GM21360 (cell line): ENCODE data around the gene SCGB1D4.
"Not testable (repeated sequence)": the region's sequence is repeated elsewhere in the genome, so short reads cannot be mapped to it uniquely, and the experiment has no call there.

Experiments used
- ATAC-seq: cut with Tn5 transposase; IDR thresholded peaks from one replicate; pipeline ENCODE4 v1.9.1; 2021; ENCODE audit warnings: mild to moderate bottlenecking, moderate library complexity; ENCODE audit not compliant: unreplicated experiment

Gene SCGB1D4, protein sequence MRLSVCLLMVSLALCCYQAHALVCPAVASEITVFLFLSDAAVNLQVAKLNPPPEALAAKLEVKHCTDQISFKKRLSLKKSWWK

DNA sequence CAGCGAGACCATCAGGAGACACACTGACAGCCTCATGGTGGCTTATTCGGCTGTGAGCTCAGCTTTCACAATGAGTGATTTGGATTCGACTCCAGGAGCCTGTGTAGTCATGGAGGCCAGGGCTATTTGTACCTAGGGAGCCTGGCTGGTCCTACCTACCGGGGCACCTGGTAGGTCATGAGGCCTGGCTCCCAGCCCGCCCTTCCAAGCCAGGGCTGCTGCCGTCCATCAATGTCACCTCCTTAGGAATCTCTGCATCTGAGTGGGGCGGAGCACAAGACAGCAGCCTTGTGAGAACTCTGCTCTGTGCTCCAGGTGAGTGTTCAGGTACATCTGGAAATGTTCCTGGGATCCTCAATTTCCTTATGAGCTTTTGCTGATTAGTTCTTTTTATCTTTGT lies at the start of gene SCGB1D4:
TSS of gene SCGB1D4 (minus strand) at position 101 of the 400 bp plus-strand sequence. CDS start at position 36, 65 bp downstream.
- ATAC-seq = no peak

DNA sequence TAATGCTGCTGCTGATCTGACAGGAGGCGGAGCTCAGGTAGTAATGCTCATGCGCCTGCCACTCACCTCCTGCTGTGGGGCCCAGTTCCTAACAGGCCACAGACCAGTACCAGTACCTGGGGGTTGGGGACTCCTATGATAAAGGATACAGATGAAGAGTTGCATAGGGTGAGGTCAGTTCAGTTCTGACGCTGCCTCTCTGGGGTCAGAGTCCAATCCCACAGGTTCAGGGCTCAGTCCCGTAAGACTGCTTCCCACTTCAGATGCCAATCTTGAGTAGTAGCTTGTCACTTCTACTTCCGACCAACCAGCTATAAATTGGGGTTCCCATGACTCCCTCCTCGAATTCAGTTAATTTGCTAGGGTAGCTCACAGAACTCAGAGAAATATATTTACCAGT lies 47.0 kb upstream of the SCGB1D4 start:
- no peak for ATAC-seq

DNA sequence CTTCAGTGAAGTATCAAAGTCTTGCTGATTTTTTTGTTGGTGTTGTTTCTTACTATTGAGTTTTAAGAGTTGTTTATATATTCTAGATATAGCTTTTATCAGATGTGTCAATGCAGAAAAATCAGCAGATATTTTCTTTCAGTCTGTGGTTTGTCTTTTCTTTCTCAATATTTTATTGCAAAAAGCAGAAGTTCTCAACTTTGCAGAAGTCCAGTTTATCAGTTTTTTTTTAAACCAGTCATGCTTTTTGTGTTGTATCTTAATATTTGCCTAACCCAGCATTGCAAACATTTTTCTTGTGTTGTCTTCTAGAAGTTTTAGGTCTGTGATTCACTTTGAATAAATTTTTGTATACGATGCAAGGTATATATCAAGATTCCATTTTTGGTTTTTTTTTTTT lies 45.3 kb upstream of the SCGB1D4 start:
- ATAC-seq = no peak

DNA sequence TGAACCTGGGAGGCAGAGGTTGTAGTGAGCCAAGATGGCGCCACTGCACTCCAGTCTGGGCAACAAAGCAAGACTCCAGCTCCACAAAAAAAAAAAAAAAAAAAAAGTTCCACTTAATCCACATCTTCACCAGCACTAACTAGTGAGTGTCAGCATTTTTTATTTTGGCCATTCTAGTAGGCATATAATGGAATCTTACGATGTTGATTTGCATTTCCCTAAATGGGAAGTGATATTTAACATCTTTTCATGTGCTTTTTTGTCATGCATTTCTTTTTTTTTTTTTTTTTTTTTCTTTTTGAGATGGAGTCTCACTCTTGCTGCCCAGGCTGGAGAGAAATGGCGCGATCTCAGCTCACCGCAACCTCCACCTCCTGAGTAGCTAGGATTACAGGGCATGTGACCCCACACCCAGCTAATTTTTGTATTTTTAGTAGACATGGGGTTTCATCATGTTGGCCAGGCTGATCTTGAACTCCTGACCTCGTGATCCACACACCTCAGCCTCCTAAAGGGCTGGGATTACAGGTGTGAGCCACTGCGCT lies 44.8 kb upstream of the SCGB1D4 start:
- ATAC-seq = not testable (repeated sequence)

DNA sequence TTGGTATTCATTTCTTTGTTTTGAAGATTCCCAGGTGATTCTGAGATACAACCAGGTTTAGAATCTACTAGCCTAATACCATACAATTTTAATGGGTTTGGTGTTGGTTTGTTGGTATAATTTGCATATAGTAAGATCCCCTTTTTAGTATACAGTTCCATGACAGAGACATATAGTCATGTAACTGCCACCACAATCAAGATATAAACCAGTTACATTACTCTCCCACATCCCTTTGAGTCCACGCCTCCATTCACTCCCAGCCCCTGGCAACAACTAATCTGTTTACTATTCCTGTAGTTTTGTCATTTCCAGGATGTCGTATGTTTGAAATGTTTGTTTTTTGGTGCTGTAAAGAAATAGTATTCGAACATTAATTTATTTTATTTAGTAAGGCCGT lies 42.7 kb upstream of the SCGB1D4 start:
- ATAC-seq = no peak

DNA sequence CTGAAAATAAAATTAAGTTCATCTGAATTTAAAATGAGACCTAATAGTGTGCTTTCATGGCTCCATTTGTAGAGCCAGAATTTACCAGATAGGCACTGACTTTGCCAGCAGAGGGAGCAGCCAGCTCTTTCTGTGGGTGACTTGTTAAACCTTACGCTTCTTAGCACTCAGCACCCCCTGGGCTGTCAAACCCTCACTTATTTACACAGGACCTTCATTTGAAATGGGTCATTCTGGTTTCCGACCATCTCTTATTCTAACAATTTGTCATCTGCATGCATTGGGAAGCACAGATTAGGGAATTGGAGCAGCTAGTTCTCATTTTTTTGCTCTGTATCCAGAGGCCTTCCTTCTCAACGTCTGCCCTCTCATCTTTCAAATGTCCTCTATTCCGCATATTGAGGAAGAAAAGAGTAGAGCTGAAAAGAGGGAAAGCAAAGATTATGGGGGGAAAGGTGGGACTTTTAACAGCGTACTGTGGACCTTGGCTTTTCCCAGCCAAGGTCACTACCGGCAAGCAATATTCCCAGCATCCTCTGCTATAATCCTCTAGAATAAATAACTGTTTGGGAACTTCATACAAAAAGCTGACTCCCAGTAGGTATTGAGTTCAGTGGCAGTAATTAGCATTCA lies 41.5 kb upstream of the SCGB1D4 start:
- no peak for ATAC-seq

DNA sequence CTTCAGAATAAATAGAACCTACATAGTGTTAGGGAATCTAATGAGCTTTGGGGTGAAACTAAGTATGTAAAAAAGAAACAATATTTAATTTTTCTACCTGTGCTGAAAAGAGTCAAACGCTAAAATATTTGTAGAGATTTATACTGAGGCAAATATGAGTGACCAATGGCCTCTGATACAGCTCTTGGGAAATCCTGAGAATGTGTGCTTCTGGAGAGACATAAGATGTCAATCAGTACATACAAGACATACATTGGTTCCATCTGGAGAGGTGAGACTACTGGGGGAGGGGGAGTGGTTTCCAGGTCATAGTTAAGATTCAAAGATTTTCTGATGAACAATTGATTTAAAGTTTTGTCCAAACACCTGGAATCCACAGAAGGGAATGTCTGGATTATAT lies 39.3 kb upstream of the SCGB1D4 start:
- no peak for ATAC-seq

DNA sequence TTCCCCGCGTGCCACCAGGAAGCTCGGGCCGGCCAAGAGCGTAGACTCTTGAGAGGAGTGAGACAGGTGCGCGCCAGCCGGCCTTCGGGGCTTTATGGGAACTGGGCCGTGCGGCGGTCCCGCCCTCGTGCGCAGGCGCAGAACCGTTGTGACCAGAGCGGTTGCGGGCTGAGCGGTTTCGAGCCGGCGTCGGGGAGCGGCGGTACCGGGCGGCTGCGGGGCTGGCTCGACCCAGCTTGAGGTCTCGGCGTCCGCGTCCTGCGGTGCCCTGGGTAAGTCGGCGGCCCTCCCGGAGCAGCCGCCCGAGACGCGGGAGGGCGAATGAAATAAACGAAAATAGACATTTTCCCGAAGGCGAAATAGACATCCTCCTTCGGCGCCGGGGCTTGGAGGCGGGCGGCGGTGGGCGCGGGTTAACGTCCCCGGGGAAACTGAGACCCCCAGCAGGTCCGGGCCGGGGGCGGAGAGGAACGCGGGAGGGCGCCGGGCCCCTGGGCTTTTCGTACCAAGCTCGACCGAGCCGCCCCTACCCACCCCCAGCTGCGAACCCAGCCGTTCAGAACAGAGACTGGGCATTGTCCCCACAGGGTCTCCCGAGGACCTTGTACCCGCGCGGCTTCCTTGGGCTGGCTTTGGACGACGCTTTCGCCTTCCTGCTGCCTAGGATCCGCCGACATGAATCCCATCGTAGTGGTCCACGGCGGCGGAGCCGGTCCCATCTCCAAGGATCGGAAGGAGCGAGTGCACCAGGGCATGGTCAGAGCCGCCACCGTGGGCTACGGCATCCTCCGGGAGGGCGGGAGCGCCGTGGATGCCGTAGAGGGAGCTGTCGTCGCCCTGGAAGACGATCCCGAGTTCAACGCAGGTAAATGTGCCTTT lies 38.7 kb upstream of the SCGB1D4 start, which contains the start of gene ASRGL1:
TSS of gene ASRGL1 (plus strand) at position 146 of the 879 bp plus-strand sequence. CDS start at position 676, 530 bp downstream.
- ATAC-seq = peak; percentile 59

DNA sequence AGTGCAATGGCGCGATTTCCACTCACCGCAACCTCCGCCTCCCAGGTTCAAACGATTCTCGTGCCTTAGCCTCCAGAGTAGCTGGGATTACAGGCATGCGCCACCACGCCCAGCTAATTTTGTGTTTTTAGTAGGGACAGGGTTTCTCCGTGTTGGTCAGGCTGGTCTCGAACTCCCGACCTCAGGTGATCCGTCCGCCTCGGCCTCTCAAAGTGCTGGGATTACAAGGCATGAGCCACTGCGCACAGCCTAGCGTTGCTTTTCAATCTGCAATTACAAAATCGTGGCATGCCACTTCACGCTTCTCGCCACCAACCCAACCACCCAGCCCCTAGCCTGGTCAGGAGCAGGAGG lies 38.1 kb upstream of the SCGB1D4 start:
- not testable (repeated sequence) for ATAC-seq

DNA sequence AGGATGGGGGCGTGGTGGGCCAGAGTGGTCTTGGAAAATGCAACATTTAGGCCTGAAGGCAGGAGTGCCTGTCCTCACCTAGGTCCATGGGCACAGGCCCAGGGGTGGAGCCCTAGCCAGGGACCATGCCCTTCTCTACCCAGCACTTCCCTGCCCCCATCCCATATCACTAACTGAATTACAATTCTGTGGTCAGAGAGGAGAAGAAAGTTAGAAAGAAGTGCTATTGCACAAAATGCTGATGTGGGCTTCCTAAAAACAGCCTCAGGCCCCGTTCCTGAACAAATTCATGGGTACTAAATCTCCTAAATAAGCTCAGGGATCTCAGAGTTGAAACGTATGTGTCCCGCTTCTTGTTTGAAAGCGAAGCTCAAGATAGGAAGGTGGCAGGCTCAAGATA lies 34.9 kb upstream of the SCGB1D4 start:
- ATAC-seq = no peak

DNA sequence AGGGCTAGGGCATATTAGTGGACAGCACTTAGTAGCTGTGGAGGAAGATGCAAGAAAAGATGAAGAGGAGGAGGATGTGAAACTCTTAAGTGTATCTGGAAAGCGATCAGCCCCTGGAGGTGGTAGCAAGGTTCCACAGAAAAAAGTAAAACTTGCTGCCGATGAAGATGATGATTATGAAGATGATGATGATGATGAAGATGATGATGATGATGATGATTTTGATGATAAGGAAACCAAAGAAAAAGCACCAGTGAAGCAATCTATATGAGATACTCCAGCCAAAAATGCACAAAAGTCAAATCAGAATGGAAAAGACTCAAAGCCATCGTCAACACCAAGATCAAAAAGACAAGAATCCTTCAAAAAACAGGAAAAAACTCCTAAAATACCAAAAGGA lies 32.4 kb upstream of the SCGB1D4 start:
- not testable (repeated sequence) for ATAC-seq

DNA sequence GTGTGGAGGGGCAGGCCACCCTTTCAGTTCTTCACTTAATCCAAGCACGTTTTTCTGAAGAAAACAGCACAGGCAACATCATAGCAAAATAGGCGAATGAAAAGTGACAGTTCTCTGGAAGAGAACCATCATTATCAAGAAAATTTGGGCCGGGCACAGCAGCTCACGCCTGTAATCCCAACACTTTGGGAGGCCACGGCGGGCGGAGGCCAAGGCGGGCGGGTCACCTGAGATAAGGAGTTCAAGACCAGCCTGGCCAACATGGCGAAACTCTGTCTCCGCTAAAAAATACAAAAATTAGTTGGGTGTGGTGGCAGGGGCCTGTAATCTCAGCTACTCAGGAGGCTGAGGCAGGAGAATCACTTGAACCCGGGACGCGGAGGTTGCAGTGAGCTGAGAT lies 28.7 kb upstream of the SCGB1D4 start:
- not testable (repeated sequence) for ATAC-seq

DNA sequence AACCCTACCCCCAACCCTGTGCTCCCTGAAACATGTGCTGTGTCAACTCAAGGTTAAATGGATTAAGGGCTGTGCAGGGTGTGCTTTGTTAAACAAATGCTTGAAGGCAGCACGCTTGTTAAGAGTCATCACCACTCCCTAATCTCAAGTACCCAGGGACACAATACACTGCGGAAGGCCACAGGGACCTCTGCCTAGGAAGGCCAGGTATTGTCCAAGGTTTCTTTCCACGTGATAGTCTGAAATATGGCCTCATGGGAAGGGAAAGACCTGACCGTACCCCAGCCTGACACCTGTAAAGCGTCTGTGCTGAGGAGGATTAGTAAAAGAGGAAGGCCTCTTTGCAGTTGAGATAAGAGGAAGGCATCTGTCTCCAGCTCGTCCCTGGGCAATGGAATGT lies 27.8 kb upstream of the SCGB1D4 start:
- ATAC-seq = not testable (repeated sequence)

DNA sequence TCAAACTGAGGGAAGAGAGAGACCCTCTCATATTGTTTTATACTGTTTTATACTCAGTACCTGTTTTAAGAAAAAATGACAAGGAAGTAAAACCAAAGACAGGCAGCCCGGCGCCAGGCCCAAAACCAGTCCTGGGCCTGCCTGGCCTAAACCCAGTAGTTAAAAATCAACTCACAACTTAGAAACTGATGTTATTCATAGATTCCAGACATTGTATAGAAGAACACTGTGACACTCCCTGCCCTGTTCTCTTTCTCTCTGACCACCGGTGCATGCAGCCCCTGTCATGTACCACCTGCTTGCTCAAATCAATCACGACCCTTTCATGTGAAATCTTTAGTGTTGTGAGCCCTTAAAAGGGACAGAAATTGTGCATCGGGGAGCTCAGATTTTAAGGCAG lies 26.9 kb upstream of the SCGB1D4 start:
- ATAC-seq = not testable (repeated sequence)

DNA sequence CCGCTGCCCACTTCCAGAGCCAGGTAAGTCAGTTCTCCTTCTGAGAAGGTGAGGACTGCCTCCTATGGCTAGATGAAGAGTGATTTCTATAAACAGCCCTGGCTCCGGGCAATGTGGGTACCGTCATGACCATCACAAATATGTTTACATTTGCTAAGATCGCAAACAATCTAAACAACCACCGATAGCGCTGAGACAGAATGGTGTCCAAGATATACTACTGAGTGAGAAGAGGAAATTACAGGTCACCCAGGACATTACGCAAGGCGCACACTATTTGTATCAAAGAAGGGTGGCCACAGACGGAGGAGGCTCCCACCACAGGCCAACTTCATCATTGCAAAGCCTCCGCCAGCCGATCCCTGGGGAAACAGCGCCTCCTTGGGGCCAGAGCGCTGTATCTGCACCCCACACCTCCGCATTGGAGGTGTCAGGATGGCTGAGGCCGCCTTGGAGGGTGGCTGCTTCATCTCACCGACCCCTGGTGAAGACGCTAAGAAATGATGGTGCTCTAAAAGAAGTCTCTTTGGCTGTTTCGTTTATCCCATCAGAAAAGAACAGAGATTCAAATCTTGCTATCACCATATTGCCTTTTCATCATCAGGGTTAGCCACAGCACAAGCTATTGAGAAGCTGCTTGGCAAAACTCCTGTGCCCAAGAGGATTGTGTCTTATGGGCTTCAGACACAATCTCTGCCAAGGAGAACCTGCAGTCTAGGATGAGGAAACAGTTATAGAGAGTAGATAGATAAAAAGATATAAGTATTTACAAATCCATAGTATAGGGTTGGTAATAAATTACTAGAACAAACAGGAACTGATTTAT lies 26.1 kb upstream of the SCGB1D4 start:
- ATAC-seq = no peak

DNA sequence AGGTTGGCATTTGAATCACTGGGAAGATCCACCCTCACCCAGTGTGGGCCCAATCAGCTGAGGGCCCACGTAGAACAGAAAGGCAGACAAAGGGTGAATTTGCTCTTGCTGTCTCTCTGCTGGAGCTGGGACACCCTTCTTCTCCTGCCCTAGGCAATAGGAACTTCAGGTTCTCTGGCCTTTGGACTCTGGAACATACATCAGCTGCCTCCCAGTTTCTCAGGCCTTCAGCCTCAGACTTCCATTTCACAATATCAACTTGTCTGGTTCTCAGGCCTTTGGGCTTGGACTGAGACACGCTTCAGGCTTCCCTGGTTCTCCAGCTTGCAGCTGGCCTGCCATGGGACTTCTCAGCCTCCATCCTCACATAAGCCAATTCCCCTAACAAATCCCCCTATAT lies 23.6 kb upstream of the SCGB1D4 start:
- no peak for ATAC-seq

DNA sequence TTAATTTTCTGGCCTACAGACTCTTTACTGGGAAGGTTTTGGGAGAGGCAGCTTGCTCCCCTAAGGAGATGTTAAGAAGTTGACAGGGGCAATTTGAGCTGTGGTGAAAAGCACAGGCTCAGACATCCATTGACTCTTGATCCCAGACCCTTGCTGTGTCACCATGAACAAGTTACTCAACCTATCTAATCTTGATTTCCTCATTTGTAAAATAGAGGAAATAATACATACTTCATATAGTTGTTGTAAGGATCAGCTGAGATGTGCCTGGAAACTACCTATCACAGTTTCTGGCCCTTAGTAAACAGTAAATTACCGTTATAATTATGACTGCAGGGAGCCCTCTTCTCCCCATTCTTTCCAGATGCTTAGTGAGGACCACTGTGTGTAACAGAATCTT lies 16.6 kb upstream of the SCGB1D4 start:
- ATAC-seq = no peak

DNA sequence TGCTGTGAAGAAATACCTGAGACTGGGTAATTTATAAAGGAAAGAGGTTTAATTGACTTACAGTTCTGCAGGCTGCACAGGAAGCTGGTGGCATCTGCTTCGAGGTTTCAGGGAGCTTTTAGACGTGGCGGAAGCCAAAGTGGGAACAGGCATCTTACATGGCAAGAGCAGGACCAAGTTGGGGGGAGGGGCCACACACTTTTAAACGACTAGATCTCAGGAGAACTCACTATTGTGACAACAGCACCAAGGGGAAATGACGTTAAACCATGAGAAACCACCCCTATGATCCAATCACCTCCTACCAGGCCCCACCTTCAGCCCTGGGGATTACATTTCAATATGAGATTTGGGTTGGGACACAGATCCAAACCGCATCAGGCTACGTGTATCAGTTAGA lies 11.1 kb upstream of the SCGB1D4 start:
- no peak for ATAC-seq

DNA sequence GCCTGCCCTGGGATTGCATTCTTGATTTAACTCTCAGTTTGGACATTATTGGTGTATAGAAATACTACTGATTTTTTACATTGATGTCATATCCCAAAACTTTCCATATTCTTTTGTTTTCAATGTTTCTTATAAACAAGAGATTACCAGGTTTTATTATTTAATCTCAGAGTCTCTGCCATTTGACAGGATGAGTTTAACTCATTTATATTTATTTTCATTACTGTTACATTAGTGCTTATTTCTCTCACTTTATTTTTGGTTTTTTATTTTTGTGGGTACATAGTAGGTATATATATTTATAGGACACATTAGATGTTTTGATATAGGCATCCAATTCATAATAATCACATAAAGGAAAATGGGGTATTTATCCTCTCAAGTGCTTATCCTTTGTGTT lies 9.1 kb upstream of the SCGB1D4 start:
- ATAC-seq = no peak

DNA sequence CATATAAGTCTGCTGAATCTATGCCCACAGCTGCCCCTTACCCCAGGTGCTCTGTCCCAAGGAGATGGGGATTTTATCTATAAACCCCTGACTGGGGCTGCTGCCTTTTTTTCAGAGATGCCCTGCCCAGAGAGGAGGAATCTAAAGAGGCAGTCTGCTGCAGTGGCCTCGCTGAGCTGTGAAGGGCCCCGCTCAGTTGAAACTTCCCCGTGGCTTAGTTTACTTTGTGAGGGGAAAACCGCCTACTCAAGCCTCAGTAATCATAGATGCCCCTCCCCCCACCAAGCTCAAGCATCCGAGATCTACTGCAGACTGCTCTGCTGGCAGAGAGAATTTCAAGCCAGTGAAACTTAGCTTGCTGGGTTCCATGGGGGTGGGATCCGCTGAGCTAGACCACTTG lies 7.4 kb upstream of the SCGB1D4 start:
- no peak for ATAC-seq

DNA sequence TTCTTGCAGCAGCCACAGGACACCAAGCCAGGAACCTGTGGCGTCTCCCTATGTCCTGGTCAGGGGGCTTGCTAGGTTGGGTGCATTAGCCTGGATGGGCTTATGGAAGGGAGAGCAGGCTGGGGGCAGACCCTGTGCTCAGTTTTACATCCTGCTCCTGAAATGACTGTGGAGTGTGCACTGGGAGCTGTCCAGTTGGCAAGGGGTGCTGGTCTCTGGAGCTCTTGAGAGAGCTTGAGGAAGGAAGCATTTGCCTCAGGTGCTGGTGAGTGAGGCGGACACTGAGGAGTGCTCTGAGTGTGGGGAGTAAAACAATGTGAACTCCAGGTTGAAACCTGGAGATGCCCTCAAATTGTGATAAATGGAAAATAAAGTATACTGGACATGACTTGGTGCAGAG lies 3.4 kb downstream of the SCGB1D4 start:
- ATAC-seq = no peak
